ENCODE results near the gene ALAS1. TPM values are rescaled to one million over a fixed set of nuclear protein-coding genes. Genes with fewer than 3 reads are reported as not detected.

ALAS1 gene
- polyA plus RNA-seq, 1 donor (not counting 4 experiments of a cell fraction or from before 2014, with no cell fraction given), result 74.1 TPM

GRCh38 chr3:52184690-52185089 lies 13.3 kb upstream of the ALAS1 start:
- Histone ChIP-seq H3K27me3 (ENCODE audit: control insufficient read depth, extremely low read depth, insufficient read depth, low read length) (no peaks in the 10 kb centered on the region), H3K9me1 (ENCODE audit: control insufficient read depth, extremely low read depth, insufficient read depth, low read length) (no peaks in the 10 kb centered on the region), H3K4me1 (ENCODE audit: control insufficient read depth, extremely low read depth, insufficient read depth, low read length) (peaks cover 3% of the 10 kb centered on the region), H3K79me2 (ENCODE audit: control insufficient read depth, insufficient read depth, low read length) (no peaks in the 10 kb centered on the region), H4K20me1 (ENCODE audit: control insufficient read depth, extremely low read depth, insufficient read depth, low read length) (no peaks in the 10 kb centered on the region), H3K27ac (ENCODE audit: control insufficient read depth, insufficient read depth, low read length) (no peak overlapping the region), H3K9ac (ENCODE audit: control insufficient read depth, extremely low read depth, insufficient read depth, low read length) (no peak overlapping the region), H3K4me2 (ENCODE audit: control insufficient read depth, extremely low read depth, insufficient read depth, low read depth, low read length) (no peak overlapping the region), H3K9me3 (ENCODE audit: control insufficient read depth, low read depth, low read length) (no peaks in the 10 kb centered on the region), H3K4me3 (ENCODE audit: control insufficient read depth in 2 of 3, extremely low read depth in 1 of 3, insufficient read depth in 2 of 3, low read depth in 1 of 3, low read length in 3 of 3) (no peak overlapping the region), H2AFZ (ENCODE audit: control insufficient read depth, low read length) (no peak overlapping the region), H3K36me3 (ENCODE audit: control insufficient read depth in 2 of 2, extremely low read depth in 1 of 2, insufficient read depth in 2 of 2, low read length in 2 of 2) (no peaks in the 10 kb centered on the region)
- DNase-seq (ENCODE audit: low read depth, low spot score), result no peak
- TF ChIP-seq CTCF (optimal IDR thresholded peaks at IDR 0.05 in 1 of 3, IDR thresholded peaks at IDR 0.05 in 1 of 3, conservative IDR thresholded peaks at IDR 0.05 in 1 of 3; ENCODE audit: extremely low read depth in 1 of 3, insufficient read depth in 2 of 3, low read length in 3 of 3) (no peak), EZH2 (IDR thresholded peaks at IDR 0.05; ENCODE audit: low read length) (no peak)
- no peak for FAIRE-seq
- dilution Hi-C loops (cut with MboI; ENCODE audit: extremely low pct_ligation_motif_present, low sequenced_read_pairs), result no loop called here

- no peak overlapping the region for H3K9ac ChIP-seq (ENCODE audit: control insufficient read depth, extremely low read depth, insufficient read depth, low read length)
- no peaks in the 10 kb centered on the region for H4K20me1 ChIP-seq (ENCODE audit: control insufficient read depth, extremely low read depth, insufficient read depth, low read length)
- no peaks in the 10 kb centered on the region for H3K79me2 ChIP-seq (ENCODE audit: control insufficient read depth, insufficient read depth, low read length)
- H3K36me3 ChIP-seq (ENCODE audit: control insufficient read depth in 2 of 2, extremely low read depth in 1 of 2, insufficient read depth in 2 of 2, low read length in 2 of 2), result no peaks in the 10 kb centered on the region
- TF ChIP-seq CTCF (optimal IDR thresholded peaks at IDR 0.05 in 1 of 3, IDR thresholded peaks at IDR 0.05 in 1 of 3, conservative IDR thresholded peaks at IDR 0.05 in 1 of 3; ENCODE audit: extremely low read depth in 1 of 3, insufficient read depth in 2 of 3, low read length in 3 of 3) (no peak), EZH2 (IDR thresholded peaks at IDR 0.05; ENCODE audit: low read length) (no peak)
- no peak overlapping the region for H3K4me3 ChIP-seq (ENCODE audit: control insufficient read depth in 2 of 3, extremely low read depth in 1 of 3, insufficient read depth in 2 of 3, low read depth in 1 of 3, low read length in 3 of 3)
- H2AFZ ChIP-seq (ENCODE audit: control insufficient read depth, low read length), result no peak overlapping the region
- dilution Hi-C loops (cut with MboI; ENCODE audit: extremely low pct_ligation_motif_present, low sequenced_read_pairs), result no loop called here
- FAIRE-seq, result no peak
- peaks cover 3% of the 10 kb centered on the region for H3K4me1 ChIP-seq (ENCODE audit: control insufficient read depth, extremely low read depth, insufficient read depth, low read length)
- H3K9me3 ChIP-seq (ENCODE audit: control insufficient read depth, low read depth, low read length), result no peaks in the 10 kb centered on the region
- H3K27me3 ChIP-seq (ENCODE audit: control insufficient read depth, extremely low read depth, insufficient read depth, low read length), result no peaks in the 10 kb centered on the region
- H3K4me2 ChIP-seq (ENCODE audit: control insufficient read depth, extremely low read depth, insufficient read depth, low read depth, low read length), result no peak overlapping the region
- H3K9me1 ChIP-seq (ENCODE audit: control insufficient read depth, extremely low read depth, insufficient read depth, low read length), result no peaks in the 10 kb centered on the region
- no peak for DNase-seq (ENCODE audit: low read depth, low spot score)
- H3K27ac ChIP-seq (ENCODE audit: control insufficient read depth, insufficient read depth, low read length), result no peak overlapping the region
Measured at GRCh38 chr3:52185311-52185710, 12.6 kb upstream of the ALAS1 start.
